Renal pelvis (tissue), 4 donors: ENCODE results near the gene SSU72. TPM values are rescaled to one million over a fixed set of nuclear protein-coding genes. Genes with fewer than 3 reads are reported as not detected.

Experiments
- DNase-seq: peaks from one replicate; pipeline ENCODE4 v3.0.0-alpha.2; 2013
- polyA plus RNA-seq, 3 donors: library from polyadenylated mRNA; unstranded; fragments of 120-200 nt; gene quantifications; one replicate each; pipeline ENCODE4 v1.2.1, GENCODE V29; 2013; ENCODE audit not compliant: insufficient read length in 3 of 3

Gene SSU72
- polyA plus RNA-seq, 3 donors, result 84.8 to 85.3 (median 84.9) TPM

- DNase-seq, result no peak
Measured at GRCh38 chr1:1614954-1615255, 40.2 kb upstream of the SSU72 start.

GRCh38 chr1:1614204-1614953, 39.7 kb upstream of the SSU72 start:
- no peak for DNase-seq

DNA sequence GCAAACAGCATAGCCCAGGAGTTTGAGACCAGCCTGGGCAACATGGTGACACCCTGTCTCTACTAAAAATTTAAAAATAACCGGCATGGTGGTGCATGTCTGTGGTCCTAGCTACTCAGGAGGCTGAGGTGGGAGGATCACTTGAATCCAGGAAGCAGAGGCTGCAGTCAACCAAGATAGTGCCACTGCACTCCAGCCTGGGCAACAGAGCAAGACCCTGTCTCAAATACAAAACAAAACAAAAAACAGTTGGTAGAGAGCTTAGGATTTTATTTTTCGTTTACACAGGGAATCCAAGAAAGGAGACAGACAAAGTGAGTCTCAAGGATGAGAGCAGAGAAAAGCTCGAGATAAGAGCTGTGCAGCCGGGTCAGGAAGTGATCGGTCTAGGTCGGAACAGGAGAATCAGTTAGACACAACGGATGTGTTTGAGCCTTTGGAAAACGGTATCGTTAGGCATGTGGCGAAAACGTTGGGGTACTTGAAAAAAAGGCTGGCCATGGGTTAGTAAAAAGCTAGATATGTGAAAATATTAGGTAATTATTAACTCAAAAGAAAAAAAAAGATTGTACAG, 38.9 kb upstream of the SSU72 start:
- DNase-seq, result no peak

DNA sequence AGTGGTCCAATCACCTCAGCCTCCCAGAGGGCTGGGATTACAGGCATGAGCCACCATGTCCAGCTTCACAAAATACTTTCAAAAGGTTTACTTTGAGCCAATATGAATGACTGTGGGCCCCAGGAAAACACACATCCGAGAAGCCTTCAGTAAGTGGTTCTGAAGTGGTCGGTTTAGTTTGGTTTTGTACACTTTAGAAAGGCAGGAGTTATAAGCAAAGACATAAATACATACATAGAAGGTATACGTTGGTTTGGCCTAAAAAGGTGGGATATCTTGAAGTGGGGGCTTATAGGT, 37.4 kb upstream of the SSU72 start:
- no peak for DNase-seq

GRCh38 chr1:1610796-1611195, 36.1 kb upstream of the SSU72 start:
- no peak for DNase-seq

GRCh38 chr1:1609822-1610485, 35.3 kb upstream of the SSU72 start:
- DNase-seq, result no peak

DNA sequence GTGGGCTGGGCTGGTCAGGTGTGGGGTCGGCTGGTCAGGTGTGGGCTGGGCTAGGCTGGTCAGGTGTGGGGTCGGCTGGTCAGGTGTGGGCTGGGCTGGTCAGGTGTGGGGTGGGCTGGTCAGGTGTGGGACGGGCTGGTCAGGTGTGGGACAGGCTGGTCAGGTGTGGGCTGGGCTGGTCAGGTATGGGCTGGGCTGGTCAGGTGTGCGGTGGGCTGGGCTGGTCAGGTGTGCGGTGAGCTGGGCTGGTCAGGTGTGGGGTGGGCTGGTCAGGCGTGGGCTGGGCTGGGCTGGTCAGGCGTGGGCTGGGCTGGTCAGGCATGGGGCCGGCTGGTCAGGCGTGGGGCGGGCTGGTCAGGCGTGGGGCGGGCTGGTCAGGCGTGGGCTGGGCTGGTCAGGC, 31.6 kb upstream of the SSU72 start:
- DNase-seq, result no peak

GRCh38 chr1:1605724-1606123, 31.1 kb upstream of the SSU72 start:
- no peak for DNase-seq

DNA sequence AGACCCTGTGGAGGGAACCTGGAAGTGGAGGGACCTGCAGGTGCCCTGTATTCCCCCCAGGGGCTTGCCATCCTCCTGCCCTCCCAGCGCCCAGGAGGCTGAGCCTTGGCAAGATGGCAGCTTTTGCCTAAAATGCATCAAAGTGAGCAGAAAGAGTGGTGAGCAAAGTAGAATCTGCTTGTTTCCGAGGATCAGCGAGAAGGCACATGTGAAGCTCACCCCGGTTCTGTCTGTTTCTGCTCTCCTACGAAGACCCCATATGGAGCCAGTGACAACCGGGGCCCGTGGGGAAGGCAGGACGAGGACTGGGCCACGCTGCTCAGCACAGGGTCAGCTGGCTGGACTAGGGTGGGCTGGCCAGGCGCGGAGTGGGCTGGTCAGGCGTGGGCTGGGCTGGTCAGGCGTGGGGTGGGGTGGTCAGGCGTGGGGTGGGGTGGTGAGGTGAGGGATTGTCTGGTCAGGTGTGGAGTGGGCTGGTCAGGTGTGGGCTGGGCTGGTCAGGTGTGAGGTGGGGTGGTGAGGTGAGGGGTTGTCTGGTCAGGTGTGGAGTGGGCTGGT, 30.4 kb upstream of the SSU72 start:
- no peak for DNase-seq

- no peak for DNase-seq
Measured at GRCh38 chr1:1604374-1605033, 29.8 kb upstream of the SSU72 start.

GRCh38 chr1:1603671-1604373, 29.2 kb upstream of the SSU72 start:
- no peak for DNase-seq

DNA sequence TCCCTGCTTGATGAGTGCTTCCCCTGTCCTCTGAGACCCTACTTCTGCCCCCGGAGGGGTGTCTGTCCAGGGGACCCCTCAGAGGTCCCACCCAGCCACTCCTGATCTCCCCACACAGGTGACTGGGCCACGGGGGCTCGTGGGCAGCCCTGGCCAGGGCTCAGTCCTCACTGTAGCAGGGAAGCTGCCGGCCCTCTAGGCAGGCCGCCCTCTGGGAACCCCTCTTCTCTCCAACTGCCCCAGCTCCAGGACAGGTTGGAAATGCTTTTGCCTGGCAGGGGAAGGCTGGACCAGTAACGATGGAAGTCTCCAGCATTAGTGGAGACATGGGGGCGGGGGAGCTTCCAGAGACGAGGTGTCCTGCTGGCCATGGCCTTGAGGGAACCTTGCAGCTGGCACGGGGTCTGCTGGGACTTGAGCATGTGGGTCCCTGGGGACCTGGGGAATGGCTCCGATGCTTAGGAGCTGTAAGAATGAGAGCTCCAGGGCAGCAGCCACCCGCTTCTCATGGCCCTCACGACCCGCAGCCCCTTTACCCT, 28.4 kb upstream of the SSU72 start:
- no peak for DNase-seq

- no peak for DNase-seq
Measured at GRCh38 chr1:1602304-1602967, 27.8 kb upstream of the SSU72 start.

DNA sequence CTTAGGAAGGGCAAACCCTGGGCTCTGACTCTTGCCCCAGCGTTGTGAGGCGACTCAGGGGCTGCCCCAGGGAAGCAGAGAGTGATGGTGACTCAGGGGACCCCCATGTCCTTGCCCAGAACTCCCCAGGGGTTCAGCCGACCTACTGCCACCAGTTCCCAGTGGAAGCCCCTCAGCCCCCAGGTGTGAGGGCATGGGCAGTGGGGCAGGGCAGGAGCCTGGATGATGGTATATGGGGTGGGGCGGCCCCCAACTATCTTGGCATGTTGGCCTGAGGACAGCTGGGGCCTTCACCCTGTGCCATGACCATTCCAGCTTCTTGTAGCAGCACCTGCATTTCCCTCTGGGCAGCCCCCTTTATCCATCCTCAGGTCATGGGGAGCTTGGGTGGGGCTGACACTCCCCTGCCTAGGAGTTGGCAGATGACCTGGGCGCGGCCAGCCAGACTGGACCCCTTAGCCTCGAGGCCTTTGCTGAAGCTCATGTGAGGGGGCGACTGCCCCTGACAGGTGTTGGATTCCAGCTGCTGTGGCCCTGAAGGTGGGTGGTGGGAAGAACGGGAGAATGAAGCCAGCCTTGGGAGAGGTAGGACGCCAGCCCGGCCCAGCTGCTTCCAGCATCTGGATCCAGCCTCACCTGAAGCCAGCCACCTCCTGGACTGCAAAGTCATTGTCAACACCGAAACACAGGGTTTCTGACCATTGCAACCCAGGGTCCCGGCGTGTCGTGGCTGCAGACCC, 27.1 kb upstream of the SSU72 start:
- DNase-seq, result no peak

GRCh38 chr1:1600861-1601563, 26.3 kb upstream of the SSU72 start:
- no peak for DNase-seq

GRCh38 chr1:1599935-1600860, 25.5 kb upstream of the SSU72 start, which contains the start of gene FNDC10:
TSS of gene FNDC10 (minus strand) at chr1:1600135. CDS start at chr1:1600015, 120 bp downstream.
- DNase-seq, result no peak

GRCh38 chr1:1599030-1599934, 24.6 kb upstream of the SSU72 start:
- DNase-seq, result no peak

DNA sequence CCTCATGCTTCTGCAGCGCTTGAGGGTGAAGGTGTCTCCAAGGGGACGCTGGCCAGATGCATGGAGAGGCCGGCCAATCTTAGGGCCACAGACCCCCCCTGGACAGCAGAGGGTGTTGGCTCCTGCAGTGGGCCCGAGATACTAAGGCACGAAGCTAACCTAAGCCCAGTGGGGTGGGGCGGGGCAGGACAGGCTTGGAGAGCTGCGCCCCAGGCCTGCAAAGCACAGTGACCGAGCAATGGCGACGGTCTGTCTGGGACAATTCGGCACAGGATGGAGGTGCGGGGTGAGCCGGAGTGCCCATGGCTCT, 24.0 kb upstream of the SSU72 start:
- no peak for DNase-seq
